Measurements from ENCODE around the gene RSPH1.

Gene RSPH1

DNA sequence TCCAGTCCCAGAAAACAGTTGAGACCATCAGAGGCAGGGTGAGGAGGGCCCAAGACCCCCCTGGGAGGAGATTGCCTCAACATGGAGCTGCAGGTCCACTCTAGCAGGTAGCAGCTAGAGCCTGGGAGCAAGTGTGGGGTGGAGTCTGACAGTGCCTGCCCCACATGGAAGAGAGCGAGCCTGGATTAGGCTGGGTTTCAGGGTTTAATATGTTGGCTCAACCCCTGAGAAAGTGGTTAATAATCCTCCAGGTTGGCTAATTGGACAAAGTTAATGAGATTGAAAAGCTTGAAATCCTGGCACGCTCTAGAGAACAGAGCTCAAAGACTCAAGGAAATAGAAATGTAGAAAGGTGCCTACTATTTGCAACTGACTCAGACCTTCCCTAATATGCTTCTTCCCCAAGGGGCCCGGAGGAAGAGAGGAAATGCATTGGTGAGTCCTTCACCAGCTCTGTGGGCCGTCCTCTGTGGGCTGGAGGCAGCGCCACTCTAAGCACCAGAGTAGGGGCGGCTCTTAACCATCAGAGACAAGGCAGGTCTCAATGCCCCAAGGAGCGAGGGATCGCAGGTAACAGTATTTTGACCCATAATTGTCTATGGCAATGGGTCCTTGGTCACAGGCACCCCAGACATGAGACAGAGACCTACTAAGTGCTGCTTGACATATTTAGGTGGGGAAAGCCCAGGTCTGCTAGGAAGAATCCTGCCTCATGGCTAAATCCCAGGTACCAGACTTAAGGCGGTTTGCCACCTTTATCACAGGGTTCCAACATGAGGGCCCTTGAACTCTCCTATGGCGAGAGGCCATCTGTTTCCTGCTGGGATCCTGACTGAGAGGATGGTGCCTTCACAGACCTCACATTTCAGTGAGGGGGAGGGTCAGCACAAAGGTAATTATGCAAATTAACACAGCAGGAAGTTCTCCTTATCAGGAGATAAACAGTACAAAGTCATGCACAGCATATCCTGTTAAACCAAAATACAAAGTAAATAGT is 33.8 kb downstream of the RSPH1 start:
- peaks cover 36% of the 10 kb centered on the region for H3K4me1 Mint-ChIP-seq
- H3K27me3 Mint-ChIP-seq = no peaks in the 10 kb centered on the region
- H3K9me3 Mint-ChIP-seq = no peaks in the 10 kb centered on the region
- H3K36me3 Mint-ChIP-seq (ENCODE audit: insufficient read depth) = peaks cover 4% of the 10 kb centered on the region
- H3K4me3 Mint-ChIP-seq = no peak overlapping the region
- ATAC-seq (replicated peaks; ENCODE audit: extremely low read depth, poor library complexity, severe bottlenecking) = no peak
- DNase-seq (ENCODE audit: low spot score in 2 of 2) = no peak
- no peak overlapping the region for H3K27ac Mint-ChIP-seq (ENCODE audit: low read depth)

GRCh38 chr21:42461185-42461520 is 34.9 kb downstream of the RSPH1 start:
- no peaks in the 10 kb centered on the region for H3K9me3 Mint-ChIP-seq
- peaks cover 36% of the 10 kb centered on the region for H3K4me1 Mint-ChIP-seq
- peaks cover 4% of the 10 kb centered on the region for H3K36me3 Mint-ChIP-seq (ENCODE audit: insufficient read depth)
- ATAC-seq (replicated peaks; ENCODE audit: extremely low read depth, poor library complexity, severe bottlenecking) (no peak), DNase-seq (ENCODE audit: low spot score in 2 of 2) (no peak)
- H3K27me3 Mint-ChIP-seq = no peaks in the 10 kb centered on the region
- H3K4me3 Mint-ChIP-seq = no peak overlapping the region
- peak overlapping the region; percentile 70 for H3K27ac Mint-ChIP-seq (ENCODE audit: low read depth)

GRCh38 chr21:42460391-42461184 is 35.4 kb downstream of the RSPH1 start:
- H3K27me3 Mint-ChIP-seq = no peaks in the 10 kb centered on the region
- peaks cover 4% of the 10 kb centered on the region for H3K36me3 Mint-ChIP-seq (ENCODE audit: insufficient read depth)
- H3K4me3 Mint-ChIP-seq = no peak overlapping the region
- DNase-seq (ENCODE audit: low spot score in 2 of 2) = no peak
- peaks cover 34% of the 10 kb centered on the region for H3K4me1 Mint-ChIP-seq
- no peaks in the 10 kb centered on the region for H3K9me3 Mint-ChIP-seq
- peak overlapping the region; percentile 70 for H3K27ac Mint-ChIP-seq (ENCODE audit: low read depth)
- no peak for ATAC-seq (replicated peaks; ENCODE audit: extremely low read depth, poor library complexity, severe bottlenecking)

DNA sequence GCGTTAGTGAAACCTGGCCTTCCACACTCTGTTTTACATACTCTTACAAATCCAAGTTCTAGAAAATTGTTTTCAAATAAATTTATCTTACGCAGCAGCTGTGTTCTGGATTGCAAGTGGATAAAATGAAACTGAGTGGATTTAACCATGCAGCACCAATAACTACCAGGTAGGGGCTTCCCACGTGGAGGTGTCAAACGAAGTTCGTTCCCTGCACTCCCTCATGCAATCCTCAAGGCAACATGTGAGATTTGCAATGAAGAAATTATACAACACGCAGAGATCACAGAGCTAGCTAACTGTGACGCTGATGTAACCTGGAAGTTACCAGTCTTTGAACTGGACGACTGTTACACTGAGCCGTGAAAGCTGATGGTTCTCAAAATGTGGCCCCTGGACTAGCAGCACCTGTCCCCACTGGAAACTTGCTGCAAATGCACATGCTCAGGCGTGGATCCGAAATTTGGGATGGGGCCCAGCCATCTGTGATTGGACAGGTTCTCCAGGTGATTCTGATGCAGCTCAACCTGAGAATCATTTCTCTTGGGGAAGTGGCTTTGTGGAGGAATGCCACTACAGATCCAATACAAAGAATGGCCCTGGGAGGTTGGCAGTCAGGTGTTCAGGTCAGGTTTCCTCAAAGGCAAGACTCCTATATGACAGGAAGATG is 36.3 kb downstream of the RSPH1 start:
- DNase-seq (ENCODE audit: low spot score in 2 of 2) (no peak), ATAC-seq (replicated peaks; ENCODE audit: extremely low read depth, poor library complexity, severe bottlenecking) (no peak)
- H3K27me3 Mint-ChIP-seq = no peaks in the 10 kb centered on the region
- H3K9me3 Mint-ChIP-seq = no peaks in the 10 kb centered on the region
- H3K4me3 Mint-ChIP-seq = no peak overlapping the region
- H3K36me3 Mint-ChIP-seq (ENCODE audit: insufficient read depth) = peaks cover 4% of the 10 kb centered on the region
- H3K27ac Mint-ChIP-seq (ENCODE audit: low read depth) = no peak overlapping the region
- H3K4me1 Mint-ChIP-seq = peaks cover 25% of the 10 kb centered on the region

DNA sequence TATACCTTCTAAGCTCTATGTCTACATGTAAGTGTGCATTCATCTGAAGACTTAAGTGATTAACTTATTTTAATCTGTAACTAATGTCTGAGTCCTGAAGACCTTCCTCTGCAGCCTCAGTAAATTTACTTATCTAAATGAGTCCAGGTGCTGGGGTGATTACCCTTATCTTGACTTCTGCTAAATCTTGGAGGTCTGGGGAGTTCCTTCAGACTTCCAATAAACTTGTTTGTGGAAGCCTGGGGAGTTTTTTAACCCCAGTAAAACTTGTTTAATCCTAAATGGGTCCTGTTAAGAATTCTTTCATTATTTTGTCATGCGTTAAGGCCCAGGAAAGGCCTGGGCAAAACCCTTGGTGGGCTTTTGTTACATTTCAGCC is 37.0 kb downstream of the RSPH1 start:
- no peak for ATAC-seq (replicated peaks; ENCODE audit: extremely low read depth, poor library complexity, severe bottlenecking)
- H3K4me3 Mint-ChIP-seq = no peak overlapping the region
- peaks cover 21% of the 10 kb centered on the region for H3K4me1 Mint-ChIP-seq
- no peaks in the 10 kb centered on the region for H3K9me3 Mint-ChIP-seq
- H3K27ac Mint-ChIP-seq (ENCODE audit: low read depth) = no peak overlapping the region
- no peaks in the 10 kb centered on the region for H3K27me3 Mint-ChIP-seq
- peaks cover 3% of the 10 kb centered on the region for H3K36me3 Mint-ChIP-seq (ENCODE audit: insufficient read depth)
- no peak for DNase-seq (ENCODE audit: low spot score in 2 of 2)

GRCh38 chr21:42456457-42456856 is 39.6 kb downstream of the RSPH1 start:
- ATAC-seq (replicated peaks; ENCODE audit: extremely low read depth, poor library complexity, severe bottlenecking) (peak; percentile 85), DNase-seq (ENCODE audit: low spot score in 2 of 2) (no peak)
- no peak overlapping the region for H3K27ac Mint-ChIP-seq (ENCODE audit: low read depth)
- no peaks in the 10 kb centered on the region for H3K27me3 Mint-ChIP-seq
- no peaks in the 10 kb centered on the region for H3K36me3 Mint-ChIP-seq (ENCODE audit: insufficient read depth)
- peaks cover 4% of the 10 kb centered on the region for H3K4me1 Mint-ChIP-seq
- no peaks in the 10 kb centered on the region for H3K9me3 Mint-ChIP-seq
- H3K4me3 Mint-ChIP-seq = no peak overlapping the region

- Mint-ChIP-seq H3K9me3 (no peaks in the 10 kb centered on the region), H3K4me1 (no peaks in the 10 kb centered on the region), H3K4me3 (no peak overlapping the region), H3K27ac (ENCODE audit: low read depth) (no peak overlapping the region), H3K27me3 (no peaks in the 10 kb centered on the region), H3K36me3 (ENCODE audit: insufficient read depth) (no peaks in the 10 kb centered on the region)
- ATAC-seq (replicated peaks; ENCODE audit: extremely low read depth, poor library complexity, severe bottlenecking) = no peak
- no peak for DNase-seq (ENCODE audit: low spot score in 2 of 2)
These were observed 40.1 kb downstream of the RSPH1 start for GRCh38 chr21:42455754-42456440.

DNA sequence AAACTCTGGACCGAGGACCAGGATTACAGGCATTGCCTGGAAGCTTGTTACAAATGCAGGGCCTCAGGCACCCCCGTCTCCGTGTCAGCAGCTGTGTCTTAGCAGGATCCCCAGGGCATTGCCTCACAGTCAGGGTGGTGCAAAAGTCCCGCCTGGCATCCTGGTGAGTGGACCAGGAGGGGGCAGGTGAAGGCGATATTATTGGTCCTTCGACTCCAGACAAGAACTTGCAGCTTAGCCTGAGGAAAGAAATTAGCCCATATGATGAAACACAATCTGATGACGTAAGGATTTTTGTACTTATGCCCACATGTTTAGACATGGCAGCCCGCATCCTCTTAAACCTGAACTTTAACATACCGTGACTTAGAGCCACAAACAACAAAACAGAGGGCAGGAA is 40.8 kb downstream of the RSPH1 start:
- Mint-ChIP-seq H3K27ac (ENCODE audit: low read depth) (no peak overlapping the region), H3K36me3 (ENCODE audit: insufficient read depth) (no peaks in the 10 kb centered on the region), H3K4me1 (peaks cover 1% of the 10 kb centered on the region), H3K9me3 (no peaks in the 10 kb centered on the region), H3K4me3 (no peak overlapping the region), H3K27me3 (no peaks in the 10 kb centered on the region)
- DNase-seq (ENCODE audit: low spot score in 2 of 2) (no peak), ATAC-seq (replicated peaks; ENCODE audit: extremely low read depth, poor library complexity, severe bottlenecking) (no peak)

- Mint-ChIP-seq H3K4me3 (no peak overlapping the region), H3K27ac (ENCODE audit: low read depth) (no peak overlapping the region), H3K9me3 (no peaks in the 10 kb centered on the region), H3K4me1 (peaks cover 6% of the 10 kb centered on the region), H3K36me3 (ENCODE audit: insufficient read depth) (no peaks in the 10 kb centered on the region), H3K27me3 (no peaks in the 10 kb centered on the region)
- no peak for ATAC-seq (replicated peaks; ENCODE audit: extremely low read depth, poor library complexity, severe bottlenecking)
- DNase-seq (ENCODE audit: low spot score in 2 of 2) = no peak
These were observed 41.2 kb downstream of the RSPH1 start for GRCh38 chr21:42454786-42455185.

GRCh38 chr21:42453986-42454570 is 41.9 kb downstream of the RSPH1 start:
- peaks cover 12% of the 10 kb centered on the region for H3K4me1 Mint-ChIP-seq
- ATAC-seq (replicated peaks; ENCODE audit: extremely low read depth, poor library complexity, severe bottlenecking) = no peak
- no peak overlapping the region for H3K4me3 Mint-ChIP-seq
- no peak overlapping the region for H3K27ac Mint-ChIP-seq (ENCODE audit: low read depth)
- H3K27me3 Mint-ChIP-seq = no peaks in the 10 kb centered on the region
- no peaks in the 10 kb centered on the region for H3K36me3 Mint-ChIP-seq (ENCODE audit: insufficient read depth)
- DNase-seq (ENCODE audit: low spot score in 2 of 2) = no peak
- no peaks in the 10 kb centered on the region for H3K9me3 Mint-ChIP-seq

DNA sequence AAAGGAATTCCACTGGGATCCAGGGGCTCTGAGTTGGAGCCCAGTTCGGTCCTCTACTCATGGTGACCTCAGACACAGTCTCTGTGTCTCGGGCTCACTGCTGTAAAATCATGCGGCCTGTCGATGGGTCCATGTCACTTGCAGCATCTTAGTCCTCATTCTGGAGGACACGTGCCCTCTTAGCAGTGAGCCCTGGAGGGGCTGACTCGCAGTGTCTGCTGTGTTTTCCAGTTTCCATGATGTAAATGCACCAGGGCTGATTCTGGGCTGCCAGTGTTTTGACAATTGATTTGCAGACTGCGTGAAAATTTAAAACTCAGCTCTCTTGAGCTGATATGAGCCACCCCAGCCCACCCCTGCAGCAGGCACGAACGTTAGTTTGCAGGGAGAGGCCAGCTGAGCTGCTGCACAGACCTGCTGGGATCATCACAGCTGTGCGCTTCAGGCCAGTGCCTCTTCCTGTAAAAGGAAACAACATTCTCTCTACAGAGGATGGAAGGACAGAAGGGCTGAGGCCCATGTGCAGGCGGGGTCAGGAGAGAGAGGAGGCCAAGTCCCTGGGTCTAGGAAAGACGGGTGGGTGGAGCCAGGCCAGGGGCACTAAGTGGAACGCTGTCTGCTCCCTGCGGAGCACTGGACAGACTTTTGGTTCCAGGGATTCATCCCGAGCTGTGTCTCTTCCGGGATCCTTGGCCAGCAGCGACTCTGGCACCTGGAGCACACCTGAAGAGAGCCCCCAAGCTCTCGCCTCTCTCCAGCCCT is 42.6 kb downstream of the RSPH1 start:
- ATAC-seq (replicated peaks; ENCODE audit: extremely low read depth, poor library complexity, severe bottlenecking) (no peak), DNase-seq (ENCODE audit: low spot score in 2 of 2) (no peak)
- Mint-ChIP-seq H3K4me1 (peaks cover 18% of the 10 kb centered on the region), H3K9me3 (no peaks in the 10 kb centered on the region), H3K27ac (ENCODE audit: low read depth) (no peak overlapping the region), H3K27me3 (no peaks in the 10 kb centered on the region), H3K4me3 (no peak overlapping the region), H3K36me3 (ENCODE audit: insufficient read depth) (no peaks in the 10 kb centered on the region)
